ENCODE data around the gene KRTAP13-4.

Gene KRTAP13-4

DNA sequence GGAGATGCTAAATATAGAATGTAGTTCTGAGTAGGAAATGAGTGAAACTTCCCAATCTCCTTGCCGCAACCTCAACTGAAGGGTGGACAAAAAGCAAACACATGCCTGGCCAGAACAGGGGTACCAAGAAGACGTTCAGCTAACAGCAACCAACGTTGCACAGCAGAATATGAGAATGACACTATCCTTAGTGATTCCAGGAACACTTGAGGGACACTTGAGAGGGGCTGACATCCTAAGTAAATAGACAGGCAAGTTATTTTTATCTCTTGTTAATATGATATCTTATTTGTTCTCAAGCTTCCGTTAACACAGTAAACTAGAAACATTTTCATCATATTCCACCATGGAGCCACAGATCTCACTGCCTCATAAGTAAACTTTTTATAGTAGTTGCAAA lies 49.2 kb downstream of the KRTAP13-4 start:
- DNase-seq (ENCODE audit: low read depth): no peak
- no peak overlapping the region for H3K4me3 ChIP-seq (ENCODE audit: low read depth, low read length)
- no peak for TF ChIP-seq CTCF (IDR thresholded peaks at IDR 0.05; ENCODE audit: control insufficient read depth, extremely low read depth, insufficient read depth)

- DNase-seq (ENCODE audit: low read depth): no peak
- TF ChIP-seq CTCF (IDR thresholded peaks at IDR 0.05; ENCODE audit: control insufficient read depth, extremely low read depth, insufficient read depth): no peak
- H3K4me3 ChIP-seq (ENCODE audit: low read depth, low read length): no peak within 1 kb of the TSS
Measured at GRCh38 chr21:30480145-30480544, 50.1 kb downstream of the KRTAP13-4 start, which contains the start of gene KRTAP19-1. Gene KRTAP19-1, minus strand, starts transcription at chr21:30480367. Its CDS starts 50 bp downstream, at chr21:30480317.

Measured in LNCaP clone FGC (cell line).